8988T (cell line): ENCODE results near the gene COX8A.

Experiments used
- DNase-seq: peaks from one replicate; pipeline ENCODE4 v3.0.0; 2011

COX8A gene

GRCh38 chr11:64022125-64022784 lies 47.8 kb downstream of the COX8A start:
- DNase-seq = no peak

DNA sequence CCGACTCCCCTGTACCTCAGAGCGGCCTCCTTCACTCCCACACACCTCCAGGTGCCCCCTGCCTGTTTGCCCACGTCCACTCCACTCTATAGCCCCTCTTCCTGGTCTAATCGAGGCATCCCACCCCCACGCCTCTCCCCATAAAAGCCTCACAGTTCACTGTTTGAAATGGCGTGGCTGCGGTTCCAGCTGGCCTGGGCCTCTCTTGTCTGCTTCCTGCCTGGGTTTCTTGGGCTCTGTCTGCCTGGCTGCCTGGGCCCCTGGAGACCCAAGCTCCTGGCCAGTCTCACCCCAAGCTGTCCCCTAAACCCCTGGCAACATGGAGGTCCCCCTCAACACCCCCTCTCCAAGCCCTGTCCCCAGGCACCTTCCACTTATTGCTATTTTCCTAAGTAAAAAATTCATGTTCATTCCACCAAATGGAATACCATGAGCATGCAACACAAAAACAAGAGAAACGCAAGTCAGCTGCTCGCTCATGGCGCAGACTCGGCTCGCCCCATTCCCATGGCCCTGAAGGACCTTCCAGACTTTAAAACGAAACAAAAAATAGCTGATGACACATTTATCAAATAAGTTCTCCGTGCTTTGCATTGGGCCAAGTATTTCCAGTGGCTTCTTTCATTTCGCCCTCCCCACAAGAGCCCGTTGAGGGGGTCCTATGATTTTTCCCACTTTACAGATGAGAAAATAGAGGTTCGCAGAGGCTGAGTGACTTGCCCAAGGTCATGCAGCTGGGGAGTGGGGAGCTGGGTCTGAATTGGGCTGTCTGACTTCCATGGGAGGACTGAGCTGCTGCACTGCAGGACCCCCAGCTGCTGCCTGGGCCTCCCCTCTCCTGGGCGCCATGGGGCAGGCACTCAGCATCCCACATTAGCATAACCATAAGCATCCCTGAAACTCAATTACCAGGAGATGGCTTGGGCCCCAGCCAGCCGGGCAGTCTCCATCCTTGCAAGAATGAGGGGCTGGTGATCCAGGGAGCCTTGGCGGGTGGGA lies 49.6 kb downstream of the COX8A start:
- DNase-seq = no peak

DNA sequence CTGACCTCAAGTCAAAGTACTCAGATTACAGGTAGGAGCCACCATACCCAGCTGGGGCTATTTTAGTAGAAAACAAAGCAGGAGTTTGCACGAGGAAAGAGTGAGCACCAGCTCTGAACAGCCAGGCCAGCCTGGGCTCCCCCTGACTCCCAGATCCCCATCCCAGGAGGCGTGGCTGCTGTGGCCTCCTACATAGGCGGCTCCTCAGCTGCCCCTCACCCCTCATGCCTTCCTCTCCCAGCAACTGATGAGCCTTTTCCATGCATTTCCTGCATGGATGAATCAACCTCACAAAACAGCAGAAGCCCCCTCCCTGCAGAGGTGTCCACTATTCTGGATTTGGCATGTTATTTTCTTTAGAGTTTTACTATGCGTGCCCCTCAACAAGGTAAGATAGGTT lies 50.8 kb downstream of the COX8A start:
- DNase-seq = no peak
